Neural cell (in vitro differentiated cells): Measurements from ENCODE around the gene ICE1.

Experiments used
- CTCF ChIP-seq: fragments of 450-650 bp; IDR thresholded peaks from 2 replicates; pipeline ENCODE4 v1.5.1; 2014; ENCODE audit warnings: antibody characterized with exemption, mild to moderate bottlenecking, moderate library complexity; ENCODE audit not compliant: poor library complexity, severe bottlenecking
- EZH2 ChIP-seq: fragments of 200-600, 300-800 bp; shearing (Covaris generic), sonication (generic); IDR thresholded peaks from 2 replicates; pipeline ENCODE4 v1.6.1; 2014; ENCODE audit warnings: antibody characterized with exemption, low read length, borderline replicate concordance, mild to moderate bottlenecking; ENCODE audit not compliant: insufficient read depth, poor library complexity, severe bottlenecking
- SMC3 ChIP-seq: fragments of 450-650 bp; conservative IDR thresholded peaks from 2 replicates; pipeline ENCODE4 v1.6.1; 2014; ENCODE audit warnings: antibody characterized with exemption, mild to moderate bottlenecking, moderate library complexity; ENCODE audit not compliant: poor library complexity
- TF ChIP-seq, protein P1 (sequence below): IDR thresholded peaks from 2 replicates; pipeline ENCODE4 v1.6.1; 2012; ENCODE audit warnings: borderline replicate concordance

GRCh38 chr5:5473226-5473625 is 50.7 kb downstream of the ICE1 start:
- TF ChIP-seq, protein P1, sequence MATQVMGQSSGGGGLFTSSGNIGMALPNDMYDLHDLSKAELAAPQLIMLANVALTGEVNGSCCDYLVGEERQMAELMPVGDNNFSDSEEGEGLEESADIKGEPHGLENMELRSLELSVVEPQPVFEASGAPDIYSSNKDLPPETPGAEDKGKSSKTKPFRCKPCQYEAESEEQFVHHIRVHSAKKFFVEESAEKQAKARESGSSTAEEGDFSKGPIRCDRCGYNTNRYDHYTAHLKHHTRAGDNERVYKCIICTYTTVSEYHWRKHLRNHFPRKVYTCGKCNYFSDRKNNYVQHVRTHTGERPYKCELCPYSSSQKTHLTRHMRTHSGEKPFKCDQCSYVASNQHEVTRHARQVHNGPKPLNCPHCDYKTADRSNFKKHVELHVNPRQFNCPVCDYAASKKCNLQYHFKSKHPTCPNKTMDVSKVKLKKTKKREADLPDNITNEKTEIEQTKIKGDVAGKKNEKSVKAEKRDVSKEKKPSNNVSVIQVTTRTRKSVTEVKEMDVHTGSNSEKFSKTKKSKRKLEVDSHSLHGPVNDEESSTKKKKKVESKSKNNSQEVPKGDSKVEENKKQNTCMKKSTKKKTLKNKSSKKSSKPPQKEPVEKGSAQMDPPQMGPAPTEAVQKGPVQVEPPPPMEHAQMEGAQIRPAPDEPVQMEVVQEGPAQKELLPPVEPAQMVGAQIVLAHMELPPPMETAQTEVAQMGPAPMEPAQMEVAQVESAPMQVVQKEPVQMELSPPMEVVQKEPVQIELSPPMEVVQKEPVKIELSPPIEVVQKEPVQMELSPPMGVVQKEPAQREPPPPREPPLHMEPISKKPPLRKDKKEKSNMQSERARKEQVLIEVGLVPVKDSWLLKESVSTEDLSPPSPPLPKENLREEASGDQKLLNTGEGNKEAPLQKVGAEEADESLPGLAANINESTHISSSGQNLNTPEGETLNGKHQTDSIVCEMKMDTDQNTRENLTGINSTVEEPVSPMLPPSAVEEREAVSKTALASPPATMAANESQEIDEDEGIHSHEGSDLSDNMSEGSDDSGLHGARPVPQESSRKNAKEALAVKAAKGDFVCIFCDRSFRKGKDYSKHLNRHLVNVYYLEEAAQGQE = no peak
- TF ChIP-seq CTCF (no peak), SMC3 (no peak), EZH2 (no peak)
